Stimulated activated memory B cell treated with anti-CD40 and anti-IgM and Interleukin-4, amounts not matched to agents 10 μg/mL and 1 μg/mL and 100 μg/mL, for 72 hours (primary cell): ENCODE results near the gene SYP.

Experiments
- ATAC-seq: fragments of 150-1000 bp; cut with Tn5 transposase; 2 replicates; pipeline ENCODE4 v1.10.0; 2021
- H3K27ac Mint-ChIP-seq: one replicate; pipeline ENCODE4 v1.8.0; 2022; ENCODE audit warnings: mild to moderate bottlenecking, mixed read lengths
- H3K27me3 Mint-ChIP-seq: one replicate; pipeline ENCODE4 v1.8.0; 2022; ENCODE audit warnings: mixed read lengths
- H3K36me3 Mint-ChIP-seq: one replicate; pipeline ENCODE4 v1.8.0; 2022; ENCODE audit warnings: mixed read lengths
- H3K4me1 Mint-ChIP-seq: one replicate; pipeline ENCODE4 v1.8.0; 2022; ENCODE audit warnings: mixed read lengths
- H3K4me3 Mint-ChIP-seq: one replicate; pipeline ENCODE4 v1.8.0; 2022; ENCODE audit warnings: mild to moderate bottlenecking, moderate library complexity, mixed read lengths
- H3K9me3 Mint-ChIP-seq: one replicate; pipeline ENCODE4 v1.8.0; 2022; ENCODE audit warnings: mixed read lengths

The SYP gene

DNA sequence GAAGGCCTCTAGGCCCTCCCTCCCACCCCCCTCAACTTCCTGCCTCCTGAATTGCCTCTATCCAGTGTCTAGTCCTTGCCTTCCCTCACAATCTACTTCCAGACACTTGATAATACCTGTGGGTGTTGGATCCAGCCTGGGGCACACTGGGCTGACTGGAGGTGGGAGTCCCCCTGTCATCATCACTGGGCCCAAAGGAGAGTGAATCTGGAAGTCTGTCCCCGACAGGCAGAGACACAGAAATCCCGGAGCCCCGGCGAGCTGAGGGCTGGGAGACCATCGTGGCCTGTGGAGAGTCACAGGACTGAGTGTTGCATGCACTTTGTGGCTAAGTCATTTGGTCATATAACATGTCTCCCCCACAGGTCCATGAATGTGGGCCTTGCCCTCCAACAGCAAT is 8.4 kb upstream of the SYP start:
- Mint-ChIP-seq H3K36me3 (no peaks in the 10 kb centered on the region), H3K4me1 (no peaks in the 10 kb centered on the region), H3K27me3 (no peaks in the 10 kb centered on the region), H3K9me3 (peaks cover 6% of the 10 kb centered on the region), H3K27ac (no peak overlapping the region), H3K4me3 (no peak overlapping the region)
- no peak for ATAC-seq

DNA sequence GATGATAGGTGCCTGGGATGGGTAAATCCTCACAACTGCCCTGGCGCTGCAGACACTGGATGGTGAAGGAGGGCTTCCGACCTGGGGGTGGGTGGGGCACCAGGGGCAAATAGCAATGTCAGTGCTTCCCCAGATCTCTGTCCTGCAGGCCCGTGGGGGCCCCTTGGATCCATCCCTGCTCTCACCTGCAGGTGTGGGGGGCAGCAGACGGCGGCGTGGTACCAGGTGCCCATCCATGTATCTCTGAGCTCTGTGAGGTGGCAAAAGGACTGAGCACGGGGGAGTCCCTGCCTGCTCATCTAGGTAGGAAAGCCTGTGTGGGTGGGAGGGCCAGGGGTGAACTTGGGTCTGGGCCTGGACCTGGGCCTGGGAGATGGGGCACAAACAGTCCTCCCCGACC is 6.5 kb upstream of the SYP start:
- H3K27me3 Mint-ChIP-seq: no peaks in the 10 kb centered on the region
- no peak overlapping the region for H3K27ac Mint-ChIP-seq
- no peaks in the 10 kb centered on the region for H3K9me3 Mint-ChIP-seq
- H3K4me3 Mint-ChIP-seq: no peak overlapping the region
- no peaks in the 10 kb centered on the region for H3K4me1 Mint-ChIP-seq
- no peak for ATAC-seq
- no peaks in the 10 kb centered on the region for H3K36me3 Mint-ChIP-seq

DNA sequence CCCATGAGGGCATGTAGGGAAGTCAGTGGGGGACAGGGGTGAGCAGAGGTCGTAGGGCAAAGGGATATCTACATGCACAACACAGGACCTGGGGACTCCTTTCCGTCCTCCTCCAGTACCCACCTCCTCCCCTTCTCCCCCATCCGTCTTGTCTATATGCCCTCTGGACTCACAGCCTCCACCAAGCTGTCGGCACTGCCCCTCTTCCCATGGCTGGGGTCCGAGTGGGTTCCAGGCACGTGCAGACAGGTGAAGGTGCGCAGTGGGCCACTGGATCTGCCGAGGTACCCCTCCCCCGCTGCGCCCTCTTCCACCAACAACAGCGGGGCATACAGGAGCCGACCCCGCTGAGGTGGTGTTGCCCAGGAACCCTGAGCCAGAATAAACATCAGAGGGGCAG is 5.5 kb upstream of the SYP start:
- no peak overlapping the region for H3K4me3 Mint-ChIP-seq
- no peaks in the 10 kb centered on the region for H3K9me3 Mint-ChIP-seq
- no peak for ATAC-seq
- H3K27ac Mint-ChIP-seq: no peak overlapping the region
- no peaks in the 10 kb centered on the region for H3K36me3 Mint-ChIP-seq
- peaks cover 5% of the 10 kb centered on the region for H3K4me1 Mint-ChIP-seq
- H3K27me3 Mint-ChIP-seq: no peaks in the 10 kb centered on the region

DNA sequence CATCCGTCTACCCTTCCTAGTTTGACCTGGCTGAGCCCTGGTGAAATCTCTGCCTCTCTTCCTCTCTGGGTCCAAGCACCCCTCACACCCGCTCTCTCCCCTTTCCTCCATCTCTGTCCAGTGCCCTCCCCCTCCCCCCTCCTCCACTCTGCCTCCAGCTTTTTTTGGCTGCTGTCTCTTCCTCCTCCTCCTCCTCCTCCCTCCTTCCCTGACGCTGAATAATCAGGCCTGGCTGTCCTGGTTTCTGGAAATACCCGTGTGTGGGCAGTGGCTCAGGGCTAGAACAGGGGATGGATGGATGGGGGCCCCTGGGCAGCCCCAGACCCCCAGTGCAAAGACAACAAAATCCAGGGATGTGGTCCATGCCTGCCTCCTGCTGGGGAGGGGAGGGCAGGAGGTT is 4.7 kb upstream of the SYP start:
- Mint-ChIP-seq H3K27ac (no peak overlapping the region), H3K27me3 (no peaks in the 10 kb centered on the region), H3K4me1 (peaks cover 6% of the 10 kb centered on the region), H3K36me3 (no peaks in the 10 kb centered on the region), H3K9me3 (no peaks in the 10 kb centered on the region), H3K4me3 (no peak overlapping the region)
- ATAC-seq: no peak

DNA sequence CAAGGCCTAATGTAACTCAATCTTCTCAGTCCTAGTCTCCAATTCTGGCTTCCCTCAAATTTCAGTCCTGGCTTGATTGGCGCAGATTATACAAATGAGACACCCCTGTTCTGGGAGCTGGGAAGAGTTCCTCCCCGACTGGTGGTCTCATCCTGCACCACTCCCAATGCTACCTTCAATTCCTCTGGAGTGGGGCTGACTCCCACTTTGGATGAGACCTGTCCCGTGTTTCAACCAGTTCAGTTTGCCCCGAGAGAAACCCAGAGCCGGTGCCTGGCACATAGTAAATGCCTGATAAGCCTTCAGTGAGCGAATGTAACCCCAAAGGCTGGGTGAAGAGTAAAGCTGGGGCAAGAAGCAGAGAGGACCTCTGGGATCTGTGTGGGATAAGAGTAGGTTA is 4.0 kb upstream of the SYP start:
- H3K4me1 Mint-ChIP-seq: peaks cover 10% of the 10 kb centered on the region
- H3K36me3 Mint-ChIP-seq: no peaks in the 10 kb centered on the region
- no peak overlapping the region for H3K27ac Mint-ChIP-seq
- no peaks in the 10 kb centered on the region for H3K9me3 Mint-ChIP-seq
- H3K4me3 Mint-ChIP-seq: no peak overlapping the region
- ATAC-seq: no peak
- no peaks in the 10 kb centered on the region for H3K27me3 Mint-ChIP-seq

DNA sequence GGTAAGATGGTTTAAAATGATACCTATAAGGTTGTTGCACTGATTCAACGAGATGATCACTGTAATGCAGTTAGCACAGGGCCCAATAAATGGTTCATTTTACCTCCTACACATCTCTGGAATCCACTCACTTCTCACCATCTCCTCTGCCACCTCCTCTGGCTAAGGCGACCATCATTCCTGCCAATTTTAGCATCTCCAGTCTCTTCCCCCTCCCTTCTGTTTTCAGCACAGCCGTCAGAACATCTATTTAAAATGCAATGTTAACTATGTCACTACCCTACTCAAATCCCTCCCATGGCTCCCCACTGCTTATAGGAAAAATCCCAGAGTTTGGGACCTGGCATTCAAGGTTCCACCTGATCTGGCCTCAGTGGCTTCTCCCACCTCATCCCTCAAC is 3.5 kb upstream of the SYP start:
- Mint-ChIP-seq H3K27ac (no peak overlapping the region), H3K9me3 (no peaks in the 10 kb centered on the region), H3K27me3 (no peaks in the 10 kb centered on the region), H3K4me1 (peaks cover 14% of the 10 kb centered on the region), H3K36me3 (no peaks in the 10 kb centered on the region), H3K4me3 (no peak overlapping the region)
- no peak for ATAC-seq

DNA sequence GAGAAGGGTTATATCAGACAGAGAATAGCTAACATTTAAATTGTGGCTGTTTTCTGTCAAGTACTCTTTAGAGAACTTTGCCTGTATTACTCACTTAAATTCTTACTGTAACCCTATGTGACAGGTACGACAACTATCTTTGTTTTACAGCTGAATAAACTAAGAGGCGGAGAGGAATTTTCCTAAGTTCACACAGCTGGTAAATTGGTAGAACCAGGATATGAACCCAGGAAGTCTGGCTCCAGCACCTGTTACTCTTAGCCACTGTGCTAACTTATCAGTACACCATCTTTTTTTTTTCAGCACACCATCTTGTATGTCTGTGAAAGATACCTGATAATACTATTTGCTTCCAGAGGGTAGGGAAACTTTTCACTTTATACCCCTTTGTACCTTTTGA is 2.0 kb upstream of the SYP start:
- H3K9me3 Mint-ChIP-seq: no peaks in the 10 kb centered on the region
- no peak for ATAC-seq
- H3K4me3 Mint-ChIP-seq: no peak overlapping the region
- no peak overlapping the region for H3K27ac Mint-ChIP-seq
- no peaks in the 10 kb centered on the region for H3K36me3 Mint-ChIP-seq
- H3K27me3 Mint-ChIP-seq: no peaks in the 10 kb centered on the region
- H3K4me1 Mint-ChIP-seq: peaks cover 21% of the 10 kb centered on the region

DNA sequence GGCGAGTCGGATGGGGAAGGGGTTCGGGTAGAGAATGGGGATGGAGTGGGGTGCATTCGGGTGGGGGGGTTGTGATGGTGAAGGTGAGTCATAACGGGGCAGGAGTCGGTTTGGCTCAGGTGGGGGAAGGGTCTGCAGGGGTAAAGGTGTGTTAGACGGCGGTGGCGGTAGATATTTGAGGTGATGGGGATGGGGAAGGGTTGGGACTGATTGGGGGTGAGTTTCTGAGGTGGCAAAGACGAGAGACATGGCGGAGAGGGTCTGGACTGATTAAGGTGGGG is 738 bp downstream of the SYP start:
- peak overlapping the region; percentile 68 for H3K4me3 Mint-ChIP-seq

DNA sequence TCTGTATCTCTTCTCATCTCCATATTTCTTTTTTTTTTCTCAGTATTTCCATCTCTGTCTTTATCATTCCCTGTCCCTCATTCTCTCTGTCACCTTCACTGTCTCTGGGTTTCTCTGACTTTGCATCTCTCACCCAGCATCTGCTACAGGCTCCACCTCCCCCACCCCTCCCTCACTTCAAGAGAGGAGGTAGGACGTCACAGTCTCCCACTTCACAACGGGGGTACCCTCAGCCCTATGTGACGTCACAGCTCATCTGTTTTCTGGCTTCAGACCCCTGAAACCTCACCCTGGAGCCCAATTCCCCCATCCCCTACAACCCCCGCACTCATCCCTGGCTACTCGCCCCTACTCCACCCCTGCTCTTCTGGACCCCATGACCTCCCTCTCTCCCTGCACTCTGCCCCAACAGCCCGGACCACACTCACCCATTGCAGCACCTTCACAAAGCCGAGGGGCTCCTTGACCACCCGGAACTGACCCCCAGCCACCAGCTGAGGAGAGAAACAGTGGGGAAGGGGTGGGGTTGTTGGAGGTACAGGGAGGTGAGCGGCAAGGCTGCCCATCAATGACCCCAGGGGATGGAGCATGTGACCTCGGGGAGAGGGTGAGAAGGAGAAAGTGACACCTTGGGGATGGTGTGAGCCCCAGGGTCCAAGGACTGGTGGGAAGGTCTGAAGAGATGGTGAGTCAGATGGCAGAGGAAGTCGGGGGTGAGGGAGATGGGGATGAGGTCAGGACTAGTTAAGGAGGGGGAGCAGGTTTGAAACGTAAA is 1.3 kb downstream of the SYP start:
- Mint-ChIP-seq H3K4me3 (peak overlapping the region; percentile 68), H3K9me3 (no peaks in the 10 kb centered on the region), H3K36me3 (no peaks in the 10 kb centered on the region), H3K27me3 (no peaks in the 10 kb centered on the region), H3K27ac (no peak overlapping the region), H3K4me1 (peaks cover 23% of the 10 kb centered on the region)
- ATAC-seq: no peak

More for the DNA sequence above, 738 bp downstream of the SYP start:
- H3K9me3 Mint-ChIP-seq: no peaks in the 10 kb centered on the region
- peaks cover 21% of the 10 kb centered on the region for H3K4me1 Mint-ChIP-seq
- H3K27ac Mint-ChIP-seq: no peak overlapping the region
- no peaks in the 10 kb centered on the region for H3K36me3 Mint-ChIP-seq
- no peak for ATAC-seq
- H3K27me3 Mint-ChIP-seq: no peaks in the 10 kb centered on the region

DNA sequence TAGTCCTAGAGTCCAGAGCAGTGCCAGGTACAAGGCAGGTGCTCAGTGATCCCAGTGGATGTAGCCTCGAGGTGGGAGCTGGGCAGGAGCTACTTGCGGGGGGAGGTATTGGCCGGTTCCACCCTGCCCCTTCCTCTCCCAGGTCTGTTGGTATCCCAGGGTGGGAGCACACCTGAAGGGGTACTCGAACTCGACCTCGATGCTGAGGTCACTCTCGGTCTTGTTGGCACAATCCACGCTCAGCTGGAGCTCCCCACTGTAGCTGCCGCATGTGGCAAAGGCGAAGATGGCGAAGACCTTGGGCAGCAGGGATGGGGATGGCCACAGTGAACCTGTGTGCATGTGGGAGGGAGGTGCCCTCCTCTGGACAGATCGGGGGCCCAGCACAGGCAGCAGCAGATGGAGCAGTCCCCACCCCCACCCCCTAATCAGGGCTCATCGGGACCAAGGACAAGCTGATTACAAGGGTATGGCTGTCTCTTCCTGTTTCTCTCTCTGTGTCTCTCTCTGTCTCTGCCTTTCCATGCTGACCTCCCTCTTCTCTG is 2.4 kb downstream of the SYP start:
- Mint-ChIP-seq H3K9me3 (no peaks in the 10 kb centered on the region), H3K27me3 (no peaks in the 10 kb centered on the region), H3K4me3 (no peak overlapping the region), H3K36me3 (no peaks in the 10 kb centered on the region), H3K27ac (no peak overlapping the region), H3K4me1 (peaks cover 31% of the 10 kb centered on the region)
- no peak for ATAC-seq

DNA sequence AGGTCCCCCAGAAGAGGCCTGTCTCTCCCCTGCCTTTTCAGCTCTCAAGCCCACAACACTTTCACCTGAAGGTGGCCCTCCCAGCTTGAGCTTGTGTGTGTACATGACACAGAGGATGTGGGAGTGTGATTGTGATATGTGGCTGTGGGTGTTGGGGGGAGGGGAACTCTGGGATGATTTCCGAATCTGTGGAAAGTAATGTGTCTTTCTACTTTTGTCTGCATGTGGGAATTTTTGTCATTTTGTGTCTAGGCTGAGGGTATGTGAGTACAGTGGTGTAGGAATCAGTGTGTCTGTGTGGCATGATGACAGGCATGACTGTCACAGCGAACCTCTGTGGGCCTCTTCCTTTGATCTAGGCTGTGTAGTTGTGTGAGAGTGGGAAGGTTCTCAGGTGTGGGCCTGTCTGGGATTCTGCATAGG is 6.4 kb downstream of the SYP start:
- H3K9me3 Mint-ChIP-seq: no peaks in the 10 kb centered on the region
- H3K36me3 Mint-ChIP-seq: no peaks in the 10 kb centered on the region
- no peaks in the 10 kb centered on the region for H3K27me3 Mint-ChIP-seq
- peaks cover 44% of the 10 kb centered on the region for H3K4me1 Mint-ChIP-seq
- no peak overlapping the region for H3K4me3 Mint-ChIP-seq
- H3K27ac Mint-ChIP-seq: no peak overlapping the region
- ATAC-seq: no peak

DNA sequence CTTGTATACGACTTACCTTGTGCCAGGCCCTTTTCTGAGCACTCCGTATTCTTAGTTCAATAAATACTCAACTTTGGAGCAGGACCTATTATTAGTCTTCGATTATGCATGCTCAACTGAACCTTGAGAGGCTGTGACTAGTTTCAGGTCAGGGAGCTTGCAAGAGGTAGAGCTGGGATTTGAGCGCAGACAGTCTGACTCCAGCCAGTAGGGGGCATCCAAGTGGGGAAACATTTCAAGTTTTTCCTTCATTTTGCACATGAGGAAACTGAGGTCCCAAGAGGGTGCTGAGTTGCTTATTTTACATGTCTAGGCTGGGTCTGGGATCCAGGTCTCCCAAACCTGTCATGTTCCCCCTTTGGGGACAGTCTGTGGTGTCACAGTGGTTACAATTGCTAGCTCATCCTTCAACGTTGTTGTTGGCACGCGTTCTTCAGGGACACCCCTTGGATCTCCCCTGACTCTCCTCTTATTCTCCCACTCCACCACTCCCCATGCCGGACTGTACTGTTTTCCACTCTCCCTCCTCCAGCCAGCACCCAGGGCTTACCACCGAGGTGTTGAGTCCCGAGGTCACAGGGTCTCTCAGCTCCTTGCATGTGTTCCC is 7.2 kb downstream of the SYP start:
- Mint-ChIP-seq H3K36me3 (no peaks in the 10 kb centered on the region), H3K4me1 (peaks cover 37% of the 10 kb centered on the region), H3K27ac (no peak overlapping the region), H3K4me3 (no peak overlapping the region), H3K9me3 (no peaks in the 10 kb centered on the region), H3K27me3 (no peaks in the 10 kb centered on the region)
- ATAC-seq: no peak

DNA sequence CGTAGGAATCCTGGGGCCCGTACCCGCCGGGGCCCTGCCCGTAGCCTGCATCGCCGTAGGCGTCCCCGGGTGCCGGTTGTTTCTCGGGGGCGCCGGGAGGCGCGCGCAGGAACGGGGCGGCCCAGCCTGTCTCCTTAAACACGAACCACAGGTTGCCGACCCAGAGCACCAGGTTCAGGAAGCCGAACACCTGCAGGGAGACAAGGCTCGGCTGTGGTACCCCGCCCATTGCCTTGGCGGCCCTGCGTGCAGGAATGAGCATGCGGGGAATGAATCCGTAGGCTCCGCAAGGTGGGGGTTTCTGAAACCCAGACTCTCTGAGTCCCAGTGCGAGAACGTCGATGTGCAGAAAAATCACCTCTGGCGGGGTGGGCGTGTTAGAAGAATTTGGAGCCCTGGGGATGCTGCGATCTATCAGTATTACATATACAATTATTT is 8.4 kb downstream of the SYP start:
- Mint-ChIP-seq H3K9me3 (no peaks in the 10 kb centered on the region), H3K4me1 (peaks cover 44% of the 10 kb centered on the region), H3K4me3 (peak overlapping the region; percentile 89), H3K27ac (peak overlapping the region; percentile 86), H3K36me3 (no peaks in the 10 kb centered on the region), H3K27me3 (no peaks in the 10 kb centered on the region)
- no peak for ATAC-seq

DNA sequence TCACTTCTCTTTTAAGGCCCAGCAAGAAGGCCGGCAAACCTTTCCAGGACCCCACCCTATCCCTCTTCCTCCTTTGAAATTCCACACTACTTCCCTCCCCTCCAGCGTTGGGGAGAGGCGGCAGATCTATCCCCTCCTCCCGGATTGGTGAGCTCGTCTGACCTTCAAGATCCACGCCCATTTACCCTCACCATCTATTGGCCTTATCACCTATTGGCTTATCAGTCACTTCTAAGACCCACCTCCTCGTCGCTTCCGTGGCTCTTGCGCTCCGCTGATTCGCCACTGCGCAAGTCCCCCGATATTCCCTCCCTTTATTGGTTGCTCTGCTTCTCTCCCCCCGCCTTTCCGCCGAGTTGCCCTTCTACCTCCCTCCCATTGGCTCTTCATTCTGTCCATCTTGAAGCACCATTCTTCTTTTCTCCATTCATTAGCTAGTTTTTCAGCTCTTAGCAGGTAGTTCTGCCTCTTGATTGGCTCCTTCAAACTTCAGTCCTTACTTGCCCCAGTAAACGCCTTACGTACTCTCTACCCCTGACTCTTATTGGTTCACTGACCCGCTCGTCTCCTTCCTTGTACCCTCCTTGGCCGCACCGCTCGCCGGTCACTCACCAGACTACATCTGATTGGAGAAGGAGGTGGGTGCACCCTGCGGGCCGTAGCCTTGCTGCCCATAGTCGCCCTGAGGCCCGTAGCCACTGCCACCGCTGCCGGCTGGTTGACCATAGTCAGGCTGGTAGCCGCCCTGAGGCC is 9.0 kb downstream of the SYP start:
- H3K36me3 Mint-ChIP-seq: no peaks in the 10 kb centered on the region
- ATAC-seq: peak; percentile 95
- peak overlapping the region; percentile 89 for H3K4me3 Mint-ChIP-seq
- no peaks in the 10 kb centered on the region for H3K9me3 Mint-ChIP-seq
- peak overlapping the region; percentile 86 for H3K27ac Mint-ChIP-seq
- H3K4me1 Mint-ChIP-seq: peaks cover 48% of the 10 kb centered on the region
- no peaks in the 10 kb centered on the region for H3K27me3 Mint-ChIP-seq

DNA sequence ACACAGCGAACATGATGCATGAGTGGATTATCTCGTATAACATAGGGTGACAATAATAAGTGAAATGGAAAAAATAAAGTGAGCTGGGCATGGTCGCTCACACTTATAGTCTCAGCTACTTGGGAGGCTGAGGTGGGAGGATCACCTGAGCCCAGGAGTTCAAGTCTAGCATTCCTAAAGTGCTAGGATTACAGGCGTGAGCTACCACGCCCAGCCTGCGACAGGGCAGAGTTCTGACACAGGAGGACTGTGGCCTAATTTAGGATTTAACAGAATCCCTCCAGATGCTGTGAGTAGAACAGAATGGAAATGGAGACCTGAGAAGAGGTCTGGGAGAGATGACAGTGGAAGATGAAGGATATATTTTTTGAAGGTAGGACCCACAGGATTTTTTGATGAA is 10.4 kb downstream of the SYP start:
- Mint-ChIP-seq H3K4me3 (peak overlapping the region; percentile 89), H3K4me1 (peaks cover 57% of the 10 kb centered on the region), H3K27ac (peak overlapping the region; percentile 86), H3K36me3 (no peaks in the 10 kb centered on the region), H3K9me3 (no peaks in the 10 kb centered on the region), H3K27me3 (no peaks in the 10 kb centered on the region)
- no peak for ATAC-seq
